Type B pancreatic cell (in vitro differentiated cells): ENCODE results near the gene OGG1. TPM values are rescaled to one million over a fixed set of nuclear protein-coding genes. Genes with fewer than 3 reads are reported as not detected.

ENCODE experiments used
- DNase-seq: peaks from one replicate; pipeline ENCODE4 v3.0.0; 2021; ENCODE audit warnings: mixed read lengths; ENCODE audit not compliant: unreplicated experiment; ENCODE audit errors: extremely low spot score
- H3K27ac Mint-ChIP-seq: 2 replicates; pipeline ENCODE4 v1.8.0; 2021; ENCODE audit warnings: mild to moderate bottlenecking, mixed read lengths
- H3K27me3 Mint-ChIP-seq: 2 replicates; pipeline ENCODE4 v1.8.0; 2021; ENCODE audit warnings: mixed read lengths
- H3K36me3 Mint-ChIP-seq: 2 replicates; pipeline ENCODE4 v1.8.0; 2021; ENCODE audit warnings: mixed read lengths
- H3K4me1 Mint-ChIP-seq: one replicate; pipeline ENCODE4 v1.8.0; 2021; ENCODE audit warnings: mixed read lengths; ENCODE audit not compliant: unreplicated experiment
- H3K4me3 Mint-ChIP-seq: 2 replicates; pipeline ENCODE4 v1.8.0; 2021; ENCODE audit warnings: mild to moderate bottlenecking, mixed read lengths
- H3K9me3 Mint-ChIP-seq: 2 replicates; pipeline ENCODE4 v1.8.0; 2021; ENCODE audit warnings: mixed read lengths
- CTCF ChIP-seq: fragments of 200-600 bp; sonication (generic); conservative IDR thresholded peaks from 2 replicates; pipeline ENCODE4 v1.5.0; 2021; ENCODE audit warnings: antibody characterized with exemption, mild to moderate bottlenecking
- total RNA-seq: library from RNA; stranded (reverse); gene quantifications from 2 replicates; pipeline ENCODE4 v1.2.1, GENCODE V29; 2021; ENCODE audit warnings: low replicate concordance

Gene OGG1
- total RNA-seq, 1 donor from 2014 or later = 40.4 TPM

- Mint-ChIP-seq H3K27ac (peak overlapping the region; percentile 34), H3K27me3 (no peaks in the 10 kb centered on the region), H3K4me1 (peaks cover 21% of the 10 kb centered on the region), H3K36me3 (peaks cover 17% of the 10 kb centered on the region), H3K9me3 (no peaks in the 10 kb centered on the region), H3K4me3 (no peak overlapping the region)
- TF ChIP-seq CTCF = no peak
- DNase-seq = no peak
These were observed 4.9 kb downstream of the OGG1 start for GRCh38 chr3:9754678-9755077.

- no peak overlapping the region for H3K4me3 Mint-ChIP-seq
- peaks cover 17% of the 10 kb centered on the region for H3K36me3 Mint-ChIP-seq
- no peak for TF ChIP-seq CTCF
- no peak overlapping the region for H3K27ac Mint-ChIP-seq
- H3K4me1 Mint-ChIP-seq = no peaks in the 10 kb centered on the region
- H3K9me3 Mint-ChIP-seq = no peaks in the 10 kb centered on the region
- no peaks in the 10 kb centered on the region for H3K27me3 Mint-ChIP-seq
- DNase-seq = no peak
These were observed 7.7 kb downstream of the OGG1 start for GRCh38 chr3:9757427-9757826.

- DNase-seq = no peak
- H3K9me3 Mint-ChIP-seq = no peaks in the 10 kb centered on the region
- TF ChIP-seq CTCF = no peak
- peaks cover 17% of the 10 kb centered on the region for H3K36me3 Mint-ChIP-seq
- no peaks in the 10 kb centered on the region for H3K27me3 Mint-ChIP-seq
- no peaks in the 10 kb centered on the region for H3K4me1 Mint-ChIP-seq
- H3K4me3 Mint-ChIP-seq = no peak overlapping the region
- H3K27ac Mint-ChIP-seq = no peak overlapping the region
These were observed 11.2 kb downstream of the OGG1 start for GRCh38 chr3:9760779-9761505.

- Mint-ChIP-seq H3K9me3 (no peaks in the 10 kb centered on the region), H3K4me3 (no peak overlapping the region), H3K36me3 (peaks cover 20% of the 10 kb centered on the region), H3K27me3 (no peaks in the 10 kb centered on the region), H3K27ac (no peak overlapping the region), H3K4me1 (no peaks in the 10 kb centered on the region)
- no peak for TF ChIP-seq CTCF
- DNase-seq = no peak
These were observed 12.2 kb downstream of the OGG1 start for GRCh38 chr3:9761919-9762318.

GRCh38 chr3:9762871-9763270, 13.1 kb downstream of the OGG1 start:
- DNase-seq = no peak
- peaks cover 22% of the 10 kb centered on the region for H3K36me3 Mint-ChIP-seq
- no peak for TF ChIP-seq CTCF
- H3K9me3 Mint-ChIP-seq = no peaks in the 10 kb centered on the region
- no peaks in the 10 kb centered on the region for H3K4me1 Mint-ChIP-seq
- no peaks in the 10 kb centered on the region for H3K27me3 Mint-ChIP-seq
- H3K27ac Mint-ChIP-seq = no peak overlapping the region
- H3K4me3 Mint-ChIP-seq = no peak overlapping the region
